SU-DHL-6 (cell line): ENCODE results near the gene ELFN2.

Source experiments
- H2AFZ ChIP-seq: fragments of 200-600 bp; sonication (generic); 2 replicates; pipeline ENCODE4 v1.6.1; 2014; ENCODE audit warnings: low read depth, mild to moderate bottlenecking, moderate library complexity, mixed read lengths, antibody characterized with exemption, low read length; ENCODE audit not compliant: severe bottlenecking
- H3F3A ChIP-seq: fragments of 200-600 bp; shearing (Covaris generic); 2 replicates; pipeline ENCODE4 v1.6.0; 2016; ENCODE audit warnings: antibody characterized with exemption, mild to moderate bottlenecking; ENCODE audit not compliant: insufficient read depth
- H3K27ac ChIP-seq: fragments of 200-600 bp; sonication (generic); 2 replicates; pipeline ENCODE4 v1.5.1; 2016; ENCODE audit warnings: low read depth, mild to moderate bottlenecking, low read length, moderate library complexity, mixed read lengths
- H3K27me3 ChIP-seq: fragments of 200-600 bp; sonication (generic), shearing (Covaris generic); 2 replicates; pipeline ENCODE4 v1.6.0; 2014; ENCODE audit warnings: mild to moderate bottlenecking, low read length
- H3K36me3 ChIP-seq: fragments of 200-600 bp; sonication (generic); 2 replicates; pipeline ENCODE4 v1.6.1; 2014; ENCODE audit warnings: mild to moderate bottlenecking, low read length, mixed read lengths
- H3K4me2 ChIP-seq: fragments of 300-600, 200-600 bp; shearing (Covaris generic), sonication (generic); 2 replicates; pipeline ENCODE4 v1.6.0; 2014; ENCODE audit warnings: low read length, low read depth, mild to moderate bottlenecking; ENCODE audit not compliant: poor library complexity, severe bottlenecking
- H3K4me3 ChIP-seq: fragments of 200-600 bp; sonication (generic); 2 replicates; pipeline ENCODE4 v1.5.1; 2014; ENCODE audit warnings: antibody characterized with exemption, low read length, mild to moderate bottlenecking, mixed read lengths; ENCODE audit not compliant: insufficient read depth, poor library complexity, severe bottlenecking
- H3K79me2 ChIP-seq: fragments of 200-600 bp; sonication (generic); 2 replicates; pipeline ENCODE4 v1.6.1; 2014; ENCODE audit warnings: mild to moderate bottlenecking, low read length, moderate library complexity; ENCODE audit not compliant: insufficient read depth
- H3K9ac ChIP-seq: fragments of 200-600 bp; sonication (generic); 2 replicates; pipeline ENCODE4 v1.7.0; 2014; ENCODE audit warnings: mild to moderate bottlenecking, low read length
- H3K9me2 ChIP-seq: fragments of 200-600 bp; sonication (generic); replicated peaks from 2 replicates; pipeline ENCODE4 v1.6.1; 2014; ENCODE audit warnings: low read length; ENCODE audit not compliant: insufficient read depth
- H3K9me3 ChIP-seq: fragments of 200-600 bp; sonication (generic); 2 replicates; pipeline ENCODE4 v1.6.1; 2014; ENCODE audit warnings: low read length, mixed read lengths; ENCODE audit not compliant: insufficient read depth
- H4K20me1 ChIP-seq: fragments of 200-600 bp; sonication (generic); 2 replicates; pipeline ENCODE4 v1.6.1; 2014; ENCODE audit warnings: low read depth, mild to moderate bottlenecking, antibody characterized with exemption, low read length, moderate library complexity, mixed read lengths
- EZH2phosphoT487 ChIP-seq: fragments of 200-600 bp; sonication (generic), shearing (Covaris generic); conservative IDR thresholded peaks from 2 replicates; pipeline ENCODE4 v1.6.1; 2018; ENCODE audit warnings: mild to moderate bottlenecking, antibody characterized with exemption, low read length, moderate library complexity, mixed read lengths
- TF ChIP-seq, protein P1 (sequence below): fragments of 200-600 bp; sonication (generic); IDR thresholded peaks from one replicate; pipeline ENCODE4 v1.5.1; 2017; ENCODE audit warnings: antibody characterized with exemption, mild to moderate bottlenecking, low read length, moderate library complexity; ENCODE audit not compliant: insufficient read depth, poor library complexity, severe bottlenecking

Gene ELFN2

DNA sequence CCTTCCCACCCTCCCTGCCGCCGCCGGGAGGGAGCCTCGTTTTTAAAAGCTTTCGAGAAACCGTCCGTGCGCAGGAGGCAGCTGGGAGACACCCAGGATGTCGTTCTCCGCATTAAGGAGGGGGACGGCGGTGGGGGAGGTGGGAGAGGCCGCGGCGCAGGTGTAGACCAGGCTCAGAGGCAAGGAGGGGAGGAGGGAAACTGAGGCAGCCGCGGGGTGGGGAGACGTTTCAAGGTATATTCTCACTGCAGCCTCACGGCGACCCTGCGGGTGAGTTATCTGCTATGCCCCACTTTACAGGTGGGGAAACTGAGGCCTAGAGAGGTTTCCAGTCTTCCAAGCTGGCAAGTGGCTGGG, 102.3 kb downstream of the ELFN2 start:
- H3K27me3 ChIP-seq: no peaks in the 10 kb centered on the region
- H3K36me3 ChIP-seq: no peaks in the 10 kb centered on the region
- TF ChIP-seq, protein P1, sequence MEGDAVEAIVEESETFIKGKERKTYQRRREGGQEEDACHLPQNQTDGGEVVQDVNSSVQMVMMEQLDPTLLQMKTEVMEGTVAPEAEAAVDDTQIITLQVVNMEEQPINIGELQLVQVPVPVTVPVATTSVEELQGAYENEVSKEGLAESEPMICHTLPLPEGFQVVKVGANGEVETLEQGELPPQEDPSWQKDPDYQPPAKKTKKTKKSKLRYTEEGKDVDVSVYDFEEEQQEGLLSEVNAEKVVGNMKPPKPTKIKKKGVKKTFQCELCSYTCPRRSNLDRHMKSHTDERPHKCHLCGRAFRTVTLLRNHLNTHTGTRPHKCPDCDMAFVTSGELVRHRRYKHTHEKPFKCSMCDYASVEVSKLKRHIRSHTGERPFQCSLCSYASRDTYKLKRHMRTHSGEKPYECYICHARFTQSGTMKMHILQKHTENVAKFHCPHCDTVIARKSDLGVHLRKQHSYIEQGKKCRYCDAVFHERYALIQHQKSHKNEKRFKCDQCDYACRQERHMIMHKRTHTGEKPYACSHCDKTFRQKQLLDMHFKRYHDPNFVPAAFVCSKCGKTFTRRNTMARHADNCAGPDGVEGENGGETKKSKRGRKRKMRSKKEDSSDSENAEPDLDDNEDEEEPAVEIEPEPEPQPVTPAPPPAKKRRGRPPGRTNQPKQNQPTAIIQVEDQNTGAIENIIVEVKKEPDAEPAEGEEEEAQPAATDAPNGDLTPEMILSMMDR: no peak
- no peak for TF ChIP-seq EZH2phosphoT487
- no peaks in the 10 kb centered on the region for H3K79me2 ChIP-seq
- H4K20me1 ChIP-seq: no peaks in the 10 kb centered on the region
- no peaks in the 10 kb centered on the region for H3K9me3 ChIP-seq
- no peak overlapping the region for H3K9ac ChIP-seq
- no peak overlapping the region for H3K4me3 ChIP-seq
- H3K4me2 ChIP-seq: no peak overlapping the region
- no peak overlapping the region for H3K27ac ChIP-seq
- H2AFZ ChIP-seq: no peak overlapping the region
- H3F3A ChIP-seq: no peaks in the 10 kb centered on the region
- H3K9me2 ChIP-seq: no peaks in the 10 kb centered on the region

DNA sequence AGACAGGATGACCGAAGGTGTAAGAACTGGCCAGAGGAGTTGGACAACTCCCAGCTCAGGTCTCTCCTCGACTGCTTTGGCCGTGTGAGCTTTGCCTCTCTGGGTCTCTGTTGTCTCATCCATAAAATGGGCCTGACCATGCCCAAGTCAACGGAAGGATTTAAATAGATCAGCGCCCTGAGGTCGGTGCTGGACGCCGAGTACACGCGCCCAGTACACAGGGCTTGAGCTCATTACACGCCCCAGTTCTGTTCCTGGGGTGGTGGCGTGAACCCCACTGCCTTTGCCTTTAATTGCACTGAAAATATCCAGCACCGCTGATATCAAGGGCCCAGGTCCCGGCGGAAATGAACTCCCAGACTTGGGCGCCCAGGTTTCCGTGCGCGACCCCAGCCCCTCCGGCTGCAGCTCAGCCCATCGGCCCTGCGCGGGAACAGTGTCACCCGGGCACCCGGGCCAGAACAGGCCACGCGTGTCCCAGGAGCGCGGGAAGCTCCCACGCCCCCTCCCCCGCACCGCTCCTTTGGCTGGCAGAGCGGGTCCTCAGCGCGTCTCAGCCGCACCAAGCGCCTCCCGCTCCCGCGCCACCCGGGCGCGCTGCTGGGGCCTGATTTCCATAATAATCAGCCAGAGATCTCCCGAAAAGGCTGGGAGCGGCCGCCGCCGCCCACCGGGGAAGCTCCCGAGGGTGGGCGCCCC, 102.8 kb downstream of the ELFN2 start:
- H3K9me3 ChIP-seq: no peaks in the 10 kb centered on the region
- H3K4me2 ChIP-seq: no peak overlapping the region
- no peaks in the 10 kb centered on the region for H3K36me3 ChIP-seq
- H3K79me2 ChIP-seq: no peaks in the 10 kb centered on the region
- no peaks in the 10 kb centered on the region for H3K9me2 ChIP-seq
- H3K27me3 ChIP-seq: no peaks in the 10 kb centered on the region
- no peak overlapping the region for H3K9ac ChIP-seq
- H3F3A ChIP-seq: no peaks in the 10 kb centered on the region
- H4K20me1 ChIP-seq: no peaks in the 10 kb centered on the region
- TF ChIP-seq, protein P1: no peak
- TF ChIP-seq EZH2phosphoT487: no peak
- no peak overlapping the region for H3K4me3 ChIP-seq
- H2AFZ ChIP-seq: no peak overlapping the region
- H3K27ac ChIP-seq: no peak overlapping the region

DNA sequence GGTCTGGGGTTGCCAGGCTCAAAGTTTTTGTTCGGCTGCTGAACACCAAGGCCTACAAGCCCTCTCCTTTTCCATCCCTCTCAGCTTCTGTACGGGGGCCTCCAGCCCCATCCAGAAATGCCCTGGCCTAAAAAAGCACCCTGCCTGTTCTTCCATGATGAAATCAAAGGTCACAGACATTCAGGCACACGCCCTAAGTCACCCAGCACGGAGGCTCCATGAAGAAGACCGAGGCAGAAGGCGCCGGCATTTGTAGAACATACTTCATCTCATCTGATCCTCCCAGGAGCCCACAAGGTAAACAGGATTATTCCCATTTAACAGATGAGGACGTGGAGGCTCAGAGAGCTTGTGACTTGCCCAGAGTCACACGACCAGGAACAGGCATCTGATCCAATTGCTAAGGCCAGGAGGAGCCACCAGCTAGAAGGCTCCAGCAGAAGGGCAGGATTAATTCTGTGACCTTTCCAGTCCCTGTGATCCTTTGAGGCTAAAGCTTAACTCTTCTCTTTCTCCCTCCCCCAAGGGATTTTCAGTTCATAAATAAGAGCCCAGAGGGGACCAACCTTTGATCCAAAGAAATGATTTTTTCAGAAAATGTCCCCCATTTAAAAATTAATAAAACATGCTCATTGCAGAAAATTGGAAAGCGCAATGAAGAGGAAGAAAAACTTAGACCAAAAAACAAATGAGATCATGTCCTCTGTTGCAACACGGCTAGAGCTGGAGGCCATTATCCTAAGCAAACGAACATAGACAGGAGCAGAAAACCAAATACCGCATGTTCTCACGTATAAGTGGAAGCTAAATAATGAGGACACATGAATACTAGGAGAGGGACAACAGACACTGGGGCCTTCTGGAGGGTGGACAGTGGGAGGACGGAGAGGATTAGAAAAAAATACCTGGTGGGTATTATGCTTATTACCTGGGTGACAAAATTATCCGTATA, 106.3 kb downstream of the ELFN2 start:
- H4K20me1 ChIP-seq: no peaks in the 10 kb centered on the region
- no peak overlapping the region for H3K4me3 ChIP-seq
- H3K79me2 ChIP-seq: no peaks in the 10 kb centered on the region
- no peak overlapping the region for H2AFZ ChIP-seq
- no peak overlapping the region for H3K9ac ChIP-seq
- H3K9me3 ChIP-seq: no peaks in the 10 kb centered on the region
- H3K27me3 ChIP-seq: no peaks in the 10 kb centered on the region
- H3K36me3 ChIP-seq: no peaks in the 10 kb centered on the region
- H3F3A ChIP-seq: no peaks in the 10 kb centered on the region
- H3K4me2 ChIP-seq: no peak overlapping the region
- TF ChIP-seq EZH2phosphoT487: no peak
- TF ChIP-seq, protein P1: no peak
- no peaks in the 10 kb centered on the region for H3K9me2 ChIP-seq
- H3K27ac ChIP-seq: no peak overlapping the region
